Retinal pigment epithelial cell (primary cell): ENCODE results near the gene SALL2.

ENCODE experiments used
- DNase-seq: peaks from one replicate; pipeline ENCODE4 v3.0.0-alpha.2; 2010; ENCODE audit warnings: low read depth
- H3K4me3 ChIP-seq: 2 replicates; pipeline ENCODE4 v1.5.1; 2011; ENCODE audit warnings: mild to moderate bottlenecking, low read length, control low read depth, moderate library complexity
- CTCF ChIP-seq: conservative IDR thresholded peaks from 2 replicates; pipeline ENCODE4 v1.5.1; 2011; ENCODE audit warnings: low read depth, low read length, control low read depth, inconsistent platforms

SALL2 gene

GRCh38 chr14:21527318-21527679 lies 1.2 kb upstream of the SALL2 start:
- H3K4me3 ChIP-seq: no peak overlapping the region

GRCh38 chr14:21526672-21527317 lies 649 bp upstream of the SALL2 start:
- DNase-seq: no peak
- H3K4me3 ChIP-seq: peak overlapping the region; percentile 77
- TF ChIP-seq CTCF: no peak

More at GRCh38 chr14:21527318-21527679, 1.2 kb upstream of the SALL2 start:
- DNase-seq: no peak
- TF ChIP-seq CTCF: no peak

- peak overlapping the region; percentile 77 for H3K4me3 ChIP-seq
- no peak for TF ChIP-seq CTCF
- DNase-seq: no peak
Observed at GRCh38 chr14:21525571-21525961, 580 bp downstream of the SALL2 start.

- H3K4me3 ChIP-seq: peak overlapping the region; percentile 77
- DNase-seq: no peak
- no peak for TF ChIP-seq CTCF
Observed at GRCh38 chr14:21524575-21525490, 1.3 kb downstream of the SALL2 start.

- TF ChIP-seq CTCF: no peak
- no peak for DNase-seq
- H3K4me3 ChIP-seq: no peak overlapping the region
Observed at GRCh38 chr14:21523203-21523602, 2.9 kb downstream of the SALL2 start.

- no peak for TF ChIP-seq CTCF
- no peak for DNase-seq
- H3K4me3 ChIP-seq: no peak overlapping the region
Observed at GRCh38 chr14:21521501-21521900, 4.6 kb downstream of the SALL2 start.
